Forelimb muscle (tissue), 1 donor: ENCODE data around the gene DPP3. TPM values are rescaled to one million over a fixed set of nuclear protein-coding genes. Genes with fewer than 3 reads are reported as not detected.
"Not testable (repeated sequence)": the region's sequence is repeated elsewhere in the genome, so short reads cannot be mapped to it uniquely, and the experiment has no call there.

ENCODE experiments used
- DNase-seq: peaks from one replicate; pipeline ENCODE4 v3.0.0-alpha.2; 2013; ENCODE audit warnings: low read depth
- polyA plus RNA-seq: library from polyadenylated mRNA; unstranded; fragments of 120-200 nt; gene quantifications from one replicate; pipeline ENCODE4 v1.2.1, GENCODE V29; 2013; ENCODE audit not compliant: insufficient read length

The DPP3 gene
- polyA plus RNA-seq: 24.0 TPM

- peak; percentile 84 for DNase-seq
These were observed at the start of gene DPP3 for GRCh38 chr11:66480117-66480938. DPP3 (plus strand) TSS chr11:66480434; CDS start chr11:66482201, 1,767 bp downstream.

- not testable (repeated sequence) for DNase-seq
These were observed 48.9 kb upstream of the DPP3 start for GRCh38 chr11:66431287-66431686.

- not testable (repeated sequence) for DNase-seq
These were observed 48.3 kb upstream of the DPP3 start for GRCh38 chr11:66431871-66432329.

GRCh38 chr11:66432597-66432996 is 47.6 kb upstream of the DPP3 start:
- no peak for DNase-seq

GRCh38 chr11:66437979-66438503 is 42.2 kb upstream of the DPP3 start:
- DNase-seq: no peak

- DNase-seq: peak; percentile 90
These were observed 41.4 kb upstream of the DPP3 start, which contains the start of gene MRPL11 for GRCh38 chr11:66438504-66439466. MRPL11 (minus strand) TSS chr11:66438848; CDS start chr11:66438754, 94 bp downstream.

GRCh38 chr11:66440101-66440939 is 39.9 kb upstream of the DPP3 start:
- DNase-seq: not testable (repeated sequence)

GRCh38 chr11:66440940-66441282 is 39.3 kb upstream of the DPP3 start:
- not testable (repeated sequence) for DNase-seq

GRCh38 chr11:66443602-66444001 is 36.6 kb upstream of the DPP3 start:
- no peak for DNase-seq

GRCh38 chr11:66447012-66447411 is 33.2 kb upstream of the DPP3 start:
- no peak for DNase-seq

- no peak for DNase-seq
These were observed 31.7 kb upstream of the DPP3 start for GRCh38 chr11:66448523-66448922.

- DNase-seq: no peak
These were observed 29.7 kb upstream of the DPP3 start for GRCh38 chr11:66450560-66450959.

GRCh38 chr11:66451663-66452062 is 28.6 kb upstream of the DPP3 start:
- no peak for DNase-seq

- no peak for DNase-seq
These were observed 26.0 kb upstream of the DPP3 start for GRCh38 chr11:66454247-66454646.

- no peak for DNase-seq
These were observed 25.4 kb upstream of the DPP3 start for GRCh38 chr11:66454828-66455227.

GRCh38 chr11:66457826-66458225 is 22.4 kb upstream of the DPP3 start:
- no peak for DNase-seq

- no peak for DNase-seq
These were observed 21.0 kb upstream of the DPP3 start for GRCh38 chr11:66459138-66459778.

GRCh38 chr11:66462010-66462409 is 18.2 kb upstream of the DPP3 start:
- DNase-seq: no peak

GRCh38 chr11:66462911-66463310 is 17.3 kb upstream of the DPP3 start:
- DNase-seq: no peak

- DNase-seq: not testable (repeated sequence)
These were observed 16.1 kb upstream of the DPP3 start for GRCh38 chr11:66464116-66464515.

GRCh38 chr11:66464916-66465315 is 15.3 kb upstream of the DPP3 start:
- DNase-seq: no peak
